Stimulated activated CD4-positive, alpha-beta T cell treated with anti-CD3 and anti-CD28 coated beads, Interleukin-15, amount 100 ng/mL, for 24 hours (primary cell): Measurements from ENCODE around the gene TACR2.

Source experiments
- DNase-seq: peaks from one replicate; pipeline ENCODE4 v3.0.0-alpha.2; 2020

Gene TACR2

DNA sequence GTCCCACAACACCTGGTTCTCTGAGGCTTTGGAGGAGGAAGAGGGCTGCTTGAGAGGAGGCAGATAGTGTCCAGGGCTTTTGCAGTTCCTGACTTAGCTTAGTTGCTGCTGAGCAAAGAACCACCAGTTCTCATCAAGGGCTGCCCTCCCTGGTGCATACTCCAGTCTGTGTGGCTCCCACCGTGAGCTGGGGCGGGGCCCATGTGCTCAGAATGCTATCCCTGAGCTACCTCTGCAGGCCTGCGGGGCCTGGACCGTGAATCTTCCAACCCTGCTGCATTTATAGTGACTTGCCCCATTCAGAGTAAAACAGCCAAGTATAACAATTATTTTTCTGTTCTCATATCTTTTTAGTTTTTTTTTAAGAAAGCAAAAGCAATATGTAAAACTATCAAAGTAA, 49.2 kb downstream of the TACR2 start:
- no peak for DNase-seq

DNA sequence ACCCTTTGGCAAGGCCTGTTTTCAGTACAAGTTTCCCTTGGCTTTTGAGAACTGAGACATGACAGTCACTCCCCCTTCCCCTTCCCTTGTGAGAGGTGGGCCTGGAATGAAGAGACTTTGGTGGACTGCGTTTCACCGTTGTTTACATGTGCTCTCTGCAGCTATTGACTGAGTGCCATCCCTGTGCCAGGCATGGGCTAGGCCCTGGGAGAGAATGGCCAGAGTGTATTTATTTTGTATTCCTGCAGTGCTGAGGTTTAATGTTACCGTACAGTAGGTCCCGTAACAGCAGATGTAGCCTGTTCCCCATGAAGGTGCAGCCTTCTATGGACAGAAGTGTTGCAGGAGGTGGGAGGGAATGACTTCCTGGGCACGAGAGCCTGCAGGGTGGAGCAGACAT, 50.0 kb downstream of the TACR2 start:
- DNase-seq = no peak

DNA sequence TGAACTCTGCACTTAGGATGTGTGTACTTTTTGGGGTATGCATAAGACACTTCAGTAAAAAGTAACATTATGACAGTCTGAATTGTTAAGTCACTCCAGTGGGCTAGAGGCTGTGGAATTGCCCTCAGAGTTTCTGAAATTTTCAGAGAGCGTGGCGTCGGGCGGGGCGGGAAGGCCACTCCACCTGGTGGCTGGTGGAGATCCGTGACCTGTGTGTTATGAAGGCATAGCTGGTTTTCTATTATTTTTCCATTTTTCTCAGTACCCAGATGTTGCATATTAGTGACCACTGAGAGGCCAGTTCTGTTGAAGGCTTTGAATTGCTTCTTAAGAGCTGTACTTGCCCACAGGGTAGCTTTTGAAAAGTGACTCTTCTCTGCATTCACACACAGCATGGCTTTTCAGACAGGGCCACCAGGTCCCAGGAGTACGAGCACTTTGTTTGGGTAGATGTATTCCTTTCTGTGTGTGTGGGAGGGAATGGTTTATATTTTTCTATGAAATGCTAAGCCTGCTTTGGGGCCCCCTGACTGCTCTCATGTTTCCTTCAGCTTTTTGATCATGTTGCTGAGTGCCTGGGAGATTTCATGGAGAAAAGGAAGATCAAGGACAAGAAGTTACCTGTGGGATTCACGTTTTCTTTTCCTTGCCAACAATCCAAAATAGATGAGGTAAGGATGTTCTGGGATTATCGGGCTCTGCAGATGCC, 52.3 kb downstream of the TACR2 start:
- DNase-seq = no peak

DNA sequence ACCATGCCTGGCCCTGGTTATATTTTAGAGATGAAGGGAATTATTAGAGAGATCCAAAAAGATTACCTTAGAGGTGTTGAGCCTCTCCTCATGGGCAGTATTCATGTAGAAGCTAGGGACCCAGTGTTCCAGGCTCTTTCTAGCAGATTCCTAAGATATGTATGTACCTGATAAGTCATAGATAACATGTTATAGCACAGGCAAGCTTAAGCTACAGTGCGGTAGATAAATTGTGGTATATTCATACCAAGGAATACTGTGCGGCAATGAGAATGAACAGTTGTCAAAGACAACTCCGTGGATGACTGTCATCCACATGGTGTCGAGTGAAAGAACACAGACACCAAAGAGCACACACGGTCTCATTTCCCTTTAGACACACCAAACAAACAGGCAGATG, 53.1 kb downstream of the TACR2 start:
- no peak for DNase-seq

DNA sequence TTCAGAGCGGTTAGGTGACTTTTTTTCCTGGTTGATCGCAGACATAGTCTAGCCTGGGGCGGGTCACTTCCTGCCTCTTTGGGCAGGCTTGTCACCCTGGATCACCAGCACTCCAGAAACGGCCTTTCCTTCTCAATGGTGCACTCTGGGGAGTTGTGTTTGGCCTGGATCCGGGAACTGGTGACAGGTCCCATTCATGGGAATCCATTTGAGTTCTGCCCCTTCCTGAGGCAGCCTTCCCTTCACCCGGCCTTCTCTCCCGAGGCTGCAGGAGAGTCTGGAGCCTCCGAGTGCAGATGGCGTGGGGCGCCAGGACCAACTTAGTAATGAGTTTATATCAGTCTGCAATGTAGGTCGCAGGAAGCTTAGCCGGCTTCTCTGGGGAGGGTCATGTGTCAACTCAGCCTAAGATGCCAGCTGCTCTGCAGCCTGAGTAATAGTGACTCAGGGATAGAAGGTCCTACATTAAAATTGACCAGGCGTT, 54.2 kb downstream of the TACR2 start:
- no peak for DNase-seq

DNA sequence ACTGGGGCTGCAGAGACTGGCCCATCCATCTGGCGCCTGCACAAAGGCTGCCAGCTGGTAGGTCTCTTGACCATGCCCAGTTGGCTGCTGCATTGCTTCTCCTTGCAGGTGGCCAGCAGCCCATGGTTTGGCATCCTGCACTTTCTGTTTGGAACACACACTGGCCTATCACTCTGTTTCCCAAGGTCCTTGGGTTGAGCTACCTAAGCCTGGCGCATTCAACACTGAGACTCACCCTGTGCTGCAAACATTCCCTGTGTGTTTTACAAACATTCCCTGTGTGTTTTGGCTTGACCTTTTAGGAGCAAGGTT, 55.5 kb downstream of the TACR2 start:
- DNase-seq = no peak

DNA sequence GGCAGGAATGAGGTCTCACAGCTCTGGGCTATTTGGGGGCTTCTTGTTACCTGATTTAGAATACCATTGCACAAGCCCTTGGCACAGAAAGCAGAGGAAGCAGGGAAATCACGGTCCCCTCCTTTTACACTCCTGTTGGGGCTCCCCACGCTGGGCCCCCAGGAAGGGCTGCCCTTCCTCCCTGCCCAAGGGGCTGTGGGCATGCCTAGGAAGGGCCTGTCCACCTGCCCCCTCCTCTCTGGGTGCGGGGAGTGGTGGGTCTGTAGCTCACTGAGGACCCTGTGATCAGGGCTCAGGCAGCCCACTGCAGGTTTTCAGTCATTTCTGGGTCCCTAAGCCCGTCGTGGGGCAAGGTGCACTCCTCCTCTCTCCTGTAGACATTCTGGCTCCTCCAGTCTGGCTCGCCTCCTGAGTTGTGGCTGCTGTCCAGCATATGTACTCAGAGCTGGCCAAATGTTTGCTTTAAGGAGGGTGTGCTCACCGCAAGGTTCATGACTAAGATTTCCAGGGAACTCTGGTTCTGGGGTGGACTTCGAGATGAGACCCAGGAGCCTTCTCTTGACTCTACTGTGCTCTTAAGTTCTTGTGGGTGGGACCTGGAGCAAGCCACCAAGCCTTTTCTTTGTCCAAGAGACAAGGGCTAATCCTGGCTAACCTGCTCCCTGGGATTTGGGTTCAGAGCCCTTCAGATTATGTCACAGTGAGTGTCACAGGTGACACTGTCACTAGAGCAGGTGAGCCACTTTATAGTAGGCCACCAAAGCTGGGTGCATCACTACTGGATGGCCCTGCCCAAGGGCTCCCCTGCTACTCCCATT, 56.0 kb downstream of the TACR2 start:
- DNase-seq = no peak

DNA sequence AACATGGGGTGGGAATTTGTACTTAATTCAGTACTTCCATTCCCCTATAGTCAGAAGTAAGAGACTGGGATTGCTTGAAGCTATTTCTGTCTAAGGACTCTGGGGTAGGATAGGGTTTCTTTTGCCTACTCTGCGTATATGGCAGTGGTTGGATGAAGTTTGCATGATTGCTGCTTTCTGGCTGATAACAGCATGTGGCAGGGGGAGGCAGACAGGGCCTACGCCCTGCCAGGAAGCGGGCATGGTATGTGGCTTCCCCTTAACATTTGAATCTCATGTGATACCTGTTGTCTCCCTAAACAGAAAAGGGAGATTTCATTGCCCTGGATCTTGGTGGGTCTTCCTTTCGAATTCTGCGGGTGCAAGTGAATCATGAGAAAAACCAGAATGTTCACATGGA, 57.1 kb downstream of the TACR2 start:
- DNase-seq = no peak

DNA sequence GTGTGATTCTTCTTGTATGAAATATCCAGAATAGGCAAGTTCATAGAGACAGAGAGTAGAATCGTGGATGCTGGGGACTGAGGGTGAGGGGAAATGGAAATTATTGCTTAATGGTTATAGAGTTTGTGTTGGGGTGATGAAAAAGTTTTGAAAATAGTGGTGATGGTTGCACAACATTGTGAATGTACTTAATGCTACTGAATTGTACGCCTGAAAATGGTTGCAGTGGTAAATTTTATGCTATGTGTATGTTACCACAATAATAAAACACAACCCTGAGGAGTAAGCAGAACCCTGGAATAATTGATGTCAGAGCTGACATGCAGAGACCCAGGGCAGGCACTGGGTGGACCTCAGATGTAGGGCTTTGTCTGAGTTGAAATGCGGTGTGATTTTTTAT, 57.6 kb downstream of the TACR2 start:
- no peak for DNase-seq

DNA sequence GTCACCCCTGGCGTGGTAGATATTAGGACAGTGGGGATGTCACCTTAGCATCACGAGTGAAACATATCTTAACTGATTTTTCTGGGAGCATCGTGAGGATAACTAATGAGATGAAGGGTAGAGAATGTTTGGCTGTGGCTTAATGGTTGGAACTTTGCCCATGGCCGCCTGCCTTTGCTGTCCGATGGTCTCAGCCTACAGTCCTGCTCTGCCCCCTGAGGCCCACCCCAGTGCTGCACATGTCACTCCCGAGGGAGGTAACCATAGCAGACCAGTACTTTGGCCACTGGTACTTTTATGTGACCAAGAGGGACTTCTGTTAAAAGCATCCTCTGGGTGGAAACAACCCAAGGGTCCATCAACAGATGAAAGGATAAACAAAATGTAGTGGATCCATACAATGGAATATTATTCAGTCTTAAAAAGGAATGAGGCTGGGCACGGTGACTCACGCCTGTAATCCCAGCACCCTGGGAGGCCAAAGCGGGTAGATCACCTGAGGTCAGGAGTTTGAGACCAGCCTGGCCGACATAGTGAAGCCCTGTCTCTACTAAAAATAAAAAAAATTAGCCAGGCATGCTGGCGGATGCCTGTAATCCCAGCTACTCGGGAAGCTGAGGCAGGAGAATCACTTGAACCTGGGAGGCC, 58.4 kb downstream of the TACR2 start:
- DNase-seq = no peak

DNA sequence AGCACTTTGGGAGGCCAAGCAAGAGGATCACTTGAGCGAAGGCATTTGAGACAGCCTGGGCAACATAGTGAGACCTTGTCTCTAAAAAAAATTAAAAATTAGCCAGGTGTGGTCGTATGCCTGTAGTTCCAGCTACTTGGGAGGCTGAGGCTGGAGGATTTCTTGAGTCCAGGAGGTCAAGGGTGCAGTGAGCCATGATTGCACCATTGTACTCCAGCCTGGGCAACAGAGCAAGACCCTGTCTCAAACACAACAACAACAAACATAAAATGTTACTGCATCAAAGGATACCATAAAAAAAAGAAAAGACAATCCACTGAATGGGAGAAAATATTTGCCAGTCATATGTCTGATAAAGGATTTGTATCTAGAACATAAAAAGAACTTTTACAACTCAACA, 60.5 kb downstream of the TACR2 start:
- no peak for DNase-seq

DNA sequence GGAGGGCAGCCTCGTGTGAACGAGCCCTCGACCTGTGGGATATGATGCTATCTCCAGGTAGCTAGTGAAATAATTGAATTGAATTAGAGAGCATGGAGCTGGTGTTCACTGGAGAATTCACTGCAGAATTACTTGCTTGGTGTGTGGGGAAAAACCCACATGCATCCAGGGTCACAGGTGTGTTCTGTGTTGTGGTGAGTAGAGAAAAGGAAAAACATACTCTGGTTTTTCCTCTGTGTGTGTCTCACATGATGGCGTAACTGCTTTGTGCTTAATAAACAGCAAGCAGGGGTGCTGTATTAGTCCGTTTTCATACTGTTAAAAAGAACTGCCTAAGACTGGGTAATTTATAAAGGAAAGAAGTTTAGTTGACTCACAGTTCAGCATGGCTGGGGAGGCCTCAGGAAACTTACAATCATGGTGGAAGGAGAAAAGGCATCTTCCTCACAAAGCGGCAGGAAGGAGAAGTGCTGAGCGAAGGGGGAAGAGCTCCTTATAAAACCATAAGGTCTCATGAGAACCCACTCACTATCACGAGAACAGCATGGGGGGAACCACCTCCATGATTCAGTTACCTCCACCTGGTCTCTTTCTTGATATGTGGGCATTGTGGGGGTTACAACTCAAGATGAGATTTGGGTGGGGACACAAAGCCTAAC, 62.6 kb downstream of the TACR2 start:
- no peak for DNase-seq
